Psoas muscle (tissue), 8 donors: ENCODE data around the gene SLC5A10. TPM values are rescaled to one million over a fixed set of nuclear protein-coding genes. Genes with fewer than 3 reads are reported as not detected.

Experiments
- ATAC-seq, 4 donors: fragments of 200-7000 bp; cut with Tn5 transposase; one replicate each; pipeline ENCODE4 v1.9.1; 2020; ENCODE audit warnings: moderate library complexity in 3 of 4, mild to moderate bottlenecking in 2 of 4
- DNase-seq, 2 donors: peaks; one replicate each; pipeline ENCODE4 v3.0.0-alpha.2; 2020
- H3K27ac ChIP-seq: fragments of 200-600 bp; one replicate; pipeline ENCODE4 v1.8.0; 2022
- H3K27me3 ChIP-seq, 3 donors: fragments of 200-600 bp in 1 of 3; one replicate each; pipeline versions ENCODE4 v1.6.1 to v1.8.0; 2013 to 2022; ENCODE audit warnings: low read length in 2 of 3, mild to moderate bottlenecking in 2 of 3, moderate library complexity in 1 of 3; ENCODE audit not compliant: insufficient read depth in 3 of 3
- H3K36me3 ChIP-seq, 2 donors: fragments of 200-600 bp in 1 of 2; one replicate each; pipeline versions ENCODE4 v1.6.1 to v1.8.0; 2013 to 2022; ENCODE audit warnings: low read depth in 1 of 2, mild to moderate bottlenecking in 1 of 2, moderate library complexity in 1 of 2; ENCODE audit not compliant: insufficient read depth in 1 of 2
- H3K4me1 ChIP-seq: fragments of 200-600 bp; one replicate; pipeline ENCODE4 v1.8.0; 2022
- H3K4me3 ChIP-seq: fragments of 200-600 bp; one replicate; pipeline ENCODE4 v1.8.0; 2022; ENCODE audit warnings: mild to moderate bottlenecking
- H3K9me3 ChIP-seq: fragments of 200-600 bp; one replicate; pipeline ENCODE4 v1.8.0; 2022
- CTCF ChIP-seq: fragments of 200-600 bp; IDR thresholded peaks from one replicate; pipeline ENCODE4 v1.8.0; 2022; ENCODE audit warnings: antibody characterized with exemption
- WGBS, 3 donors: extraction: QIAGEN DNeasy Blood & Tissue Kit; methylation state at CpG; one replicate each; pipeline versions ENCODE4 v1.1.6 to v1.1.7; 2013; 5-methylcytosine and 5-hydroxymethylcytosine counted together
- intact Hi-C, 2 donors: fragments of 100-400 bp; cut with DNase I; formaldehyde crosslinking; loops; one replicate each; pipeline versions ENCODE4 v1.11.0 to v1.14.2; 2022
- polyA plus RNA-seq, 3 donors: library from polyadenylated mRNA; stranded (reverse); fragments of 200-250 nt; gene quantifications; one replicate each; pipeline ENCODE4 v1.2.3, GENCODE V29; 2013
- total RNA-seq, 4 donors: library from RNA; stranded (reverse); fragmentation: NEBNext Ultra II Directional in 2 of 4; extraction: Animal tissue kit (Norgen Biotek cat#: 25700) in 2 of 4; gene quantifications; one replicate each; pipeline versions ENCODE4 v1.2.1 to v1.2.4, GENCODE V29; 2021 to 2023
- donor health status: healthy with polysubstance abuse.
- donor health status: DM: no; HTN: no; CAD: no; lungs with moderate emphysema.
- donor health status: Bipolar disorder and iron deficiency.
- donor health status: healthy.
- donor health status: DM: yes; HTN: yes; CAD: no.
- donor health status: DM: no; HTN: no; CAD: no.
- donor health status: DM: no; HTN: no; CAD: no.
- donor health status: DM: yes; HTN: yes; CAD: no.

Gene SLC5A10
- total and polyA plus RNA-seq, 7 donors, result 0.03 TPM; not detected in 6

- DNase-seq (no peak), ATAC-seq (no peak)
- Histone ChIP-seq H3K4me1 (no peaks in the 10 kb centered on the region), H3K36me3 (peaks cover 2 to 7% of the 10 kb centered on the region in 2 donors), H3K9me3 (no peaks in the 10 kb centered on the region), H3K27ac (no peak overlapping the region), H3K27me3 (no peaks in the 10 kb centered on the region), H3K4me3 (no peak overlapping the region)
- WGBS, 3 donors, result 80 to 81% (median 81%) methylated on average over 13 of the region's 13 CpGs
- intact Hi-C loops, result loop anchor here in 1 of 2 donors (2.0 kb wide), 1 partner anchor 24 kb away; the partner anchor contains the start of gene FAM83G
- TF ChIP-seq CTCF, result no peak
Measured at GRCh38 chr17:18980682-18981334, 28.8 kb downstream of the SLC5A10 start.

- intact Hi-C loops, result loop anchor here in 1 of 2 donors (2.0 kb wide), 1 partner anchor 24 kb away; the partner anchor contains the start of gene FAM83G
- Histone ChIP-seq H3K4me1 (no peaks in the 10 kb centered on the region), H3K27ac (no peak overlapping the region), H3K27me3 (no peaks in the 10 kb centered on the region), H3K4me3 (no peak overlapping the region), H3K9me3 (no peaks in the 10 kb centered on the region), H3K36me3 (peaks cover 2 to 7% of the 10 kb centered on the region in 2 donors)
- TF ChIP-seq CTCF, result no peak
- 87 to 93% (median 91%) methylated on average over 4 to 6 of the region's 6 CpGs for WGBS, 3 donors
- DNase-seq (no peak), ATAC-seq (no peak)
Measured at GRCh38 chr17:18981335-18981641, 29.3 kb downstream of the SLC5A10 start.

GRCh38 chr17:18981642-18982424 lies 29.9 kb downstream of the SLC5A10 start:
- no peak overlapping the region for H3K27ac ChIP-seq
- H3K36me3 ChIP-seq, result peaks cover 2 to 7% of the 10 kb centered on the region in 2 donors
- H3K27me3 ChIP-seq, result no peaks in the 10 kb centered on the region
- peak in 3 of 4 donors; percentile 15 to 26 (median 15) for ATAC-seq
- 77 to 82% (median 80%) methylated on average over 28 to 30 of the region's 30 CpGs for WGBS, 3 donors
- no peaks in the 10 kb centered on the region for H3K9me3 ChIP-seq
- intact Hi-C loops, result loop anchor here in 1 of 2 donors (2.0 kb wide), 1 partner anchor 23 kb away; the partner anchor contains the start of gene FAM83G
- no peak for DNase-seq
- no peak for TF ChIP-seq CTCF
- H3K4me1 ChIP-seq, result no peaks in the 10 kb centered on the region
- no peak overlapping the region for H3K4me3 ChIP-seq

- no peaks in the 10 kb centered on the region for H3K9me3 ChIP-seq
- H3K27me3 ChIP-seq, result no peaks in the 10 kb centered on the region
- WGBS, 3 donors, result 88 to 91% (median 90%) methylated on average over 21 of the region's 21 CpGs
- no peak for TF ChIP-seq CTCF
- DNase-seq, result no peak
- ATAC-seq, result no peak
- H3K4me1 ChIP-seq, result no peaks in the 10 kb centered on the region
- intact Hi-C loops, result no loop called here
- H3K36me3 ChIP-seq, result no peaks in the 10 kb centered on the region
- no peak overlapping the region for H3K4me3 ChIP-seq
- no peak overlapping the region for H3K27ac ChIP-seq
Measured at GRCh38 chr17:18984273-18985114, 32.5 kb downstream of the SLC5A10 start.
